PFSK-1 (cell line): ENCODE measurements around the gene ARSD.

Source experiments
- FOXP2 ChIP-seq: optimal IDR thresholded peaks from 2 replicates; pipeline ENCODE3; 2011; ENCODE audit warnings: borderline replicate concordance, control low read depth, inconsistent platforms; ENCODE audit not compliant: insufficient read depth; ENCODE audit errors: extremely low read length, extremely low read depth
- POLR2AphosphoS5 ChIP-seq: IDR thresholded peaks from 2 replicates; pipeline ENCODE4 v1.6.1; 2012; ENCODE audit warnings: low read depth, mild to moderate bottlenecking, control low read depth, low read length, moderate library complexity
- REST ChIP-seq, 2 experiments: IDR thresholded peaks; 2 replicates each; pipeline versions ENCODE4 v1.6.1 to v1.8.0; 2011 to 2012; ENCODE audit warnings: low read depth in 2 of 2, low read length in 2 of 2, control low read depth in 1 of 2, inconsistent platforms in 1 of 2, mild to moderate bottlenecking in 1 of 2, moderate library complexity in 1 of 2; ENCODE audit not compliant: insufficient read depth in 1 of 2
- SIN3A ChIP-seq: IDR thresholded peaks from 2 replicates; pipeline ENCODE4 v1.6.1; 2012; ENCODE audit warnings: mild to moderate bottlenecking, low read length, moderate library complexity, borderline replicate concordance; ENCODE audit not compliant: insufficient read depth
- TAF1 ChIP-seq: IDR thresholded peaks from 2 replicates; pipeline ENCODE4 v1.6.1; 2012; ENCODE audit warnings: low read length, control low read depth, borderline replicate concordance; ENCODE audit not compliant: insufficient read depth

DNA sequence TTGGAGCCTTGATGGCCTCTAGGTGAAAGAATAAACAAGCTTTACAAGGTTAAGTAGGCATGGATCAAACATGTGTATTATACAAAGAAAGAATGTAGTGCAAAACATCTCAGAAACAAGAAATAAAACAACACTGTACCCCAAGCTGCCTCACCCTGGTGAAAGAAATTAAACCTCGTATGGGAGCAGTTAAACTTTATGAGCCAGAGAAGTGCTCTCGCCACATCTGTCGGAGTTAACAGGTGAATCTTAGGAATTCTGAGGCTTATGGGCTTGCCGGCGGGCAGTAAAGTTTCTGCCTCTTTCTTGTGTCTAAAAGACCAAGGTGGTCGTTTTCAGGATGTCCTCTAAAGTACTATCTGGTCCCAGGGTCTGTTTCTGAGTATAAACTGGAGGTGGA, 43.3 kb upstream of the ARSD start:
- TF ChIP-seq TAF1: no peak
- no peak for TF ChIP-seq POLR2AphosphoS5
- TF ChIP-seq SIN3A: no peak
- TF ChIP-seq REST (IDR thresholded peaks at IDR 0.05; ENCODE audit: insufficient read depth in 1 of 2, low read depth in 2 of 2, low read length in 2 of 2): no peak
- TF ChIP-seq FOXP2: no peak
